ENCODE measurements around the gene PDE4B. TPM values are rescaled to one million over a fixed set of nuclear protein-coding genes. Genes with fewer than 3 reads are reported as not detected.

Gene PDE4B
- total RNA-seq, 3 donors from 2014 or later: 8.0 to 207 (median 54.4) TPM

DNA sequence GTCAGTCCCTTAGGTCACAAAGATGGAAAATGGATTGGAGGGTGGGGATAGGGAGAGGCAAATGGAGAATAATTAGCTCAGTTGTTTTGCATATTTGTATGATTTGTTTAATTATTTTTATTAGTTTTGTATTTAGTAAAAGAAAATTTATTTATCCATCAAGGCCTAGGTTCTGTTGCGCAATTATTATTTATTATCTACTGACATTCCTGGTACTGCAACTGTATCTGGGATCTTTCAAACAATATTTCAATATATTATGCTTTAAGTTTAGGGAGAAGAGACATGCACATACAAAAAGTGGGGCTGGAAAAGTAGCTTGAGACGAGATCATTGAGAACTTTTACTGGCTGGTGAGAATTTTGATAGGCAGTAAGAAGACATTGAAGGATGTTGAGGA is 424.9 kb downstream of the PDE4B start:
- TF ChIP-seq POLR2AphosphoS5 (IDR thresholded peaks at IDR 0.05) (no peak), POLR2A (IDR thresholded peaks at IDR 0.05) (no peak)
- TF ChIP-seq, protein P1, sequence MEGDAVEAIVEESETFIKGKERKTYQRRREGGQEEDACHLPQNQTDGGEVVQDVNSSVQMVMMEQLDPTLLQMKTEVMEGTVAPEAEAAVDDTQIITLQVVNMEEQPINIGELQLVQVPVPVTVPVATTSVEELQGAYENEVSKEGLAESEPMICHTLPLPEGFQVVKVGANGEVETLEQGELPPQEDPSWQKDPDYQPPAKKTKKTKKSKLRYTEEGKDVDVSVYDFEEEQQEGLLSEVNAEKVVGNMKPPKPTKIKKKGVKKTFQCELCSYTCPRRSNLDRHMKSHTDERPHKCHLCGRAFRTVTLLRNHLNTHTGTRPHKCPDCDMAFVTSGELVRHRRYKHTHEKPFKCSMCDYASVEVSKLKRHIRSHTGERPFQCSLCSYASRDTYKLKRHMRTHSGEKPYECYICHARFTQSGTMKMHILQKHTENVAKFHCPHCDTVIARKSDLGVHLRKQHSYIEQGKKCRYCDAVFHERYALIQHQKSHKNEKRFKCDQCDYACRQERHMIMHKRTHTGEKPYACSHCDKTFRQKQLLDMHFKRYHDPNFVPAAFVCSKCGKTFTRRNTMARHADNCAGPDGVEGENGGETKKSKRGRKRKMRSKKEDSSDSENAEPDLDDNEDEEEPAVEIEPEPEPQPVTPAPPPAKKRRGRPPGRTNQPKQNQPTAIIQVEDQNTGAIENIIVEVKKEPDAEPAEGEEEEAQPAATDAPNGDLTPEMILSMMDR (IDR thresholded peaks at IDR 0.05): no peak
- no peaks in the 10 kb centered on the region for H3K9me3 ChIP-seq
- intact Hi-C loops (cut with DNase I; ENCODE audit: low total_unique reads): no loop called here
- H3K36me3 ChIP-seq: no peaks in the 10 kb centered on the region
- DNase-seq (ENCODE audit: low spot score in 2 of 2): no peak
- no peak overlapping the region for H3K4me3 ChIP-seq
- H3K27me3 ChIP-seq: no peaks in the 10 kb centered on the region
- H3K4me1 ChIP-seq: no peaks in the 10 kb centered on the region
- no peak overlapping the region for H3K27ac ChIP-seq

DNA sequence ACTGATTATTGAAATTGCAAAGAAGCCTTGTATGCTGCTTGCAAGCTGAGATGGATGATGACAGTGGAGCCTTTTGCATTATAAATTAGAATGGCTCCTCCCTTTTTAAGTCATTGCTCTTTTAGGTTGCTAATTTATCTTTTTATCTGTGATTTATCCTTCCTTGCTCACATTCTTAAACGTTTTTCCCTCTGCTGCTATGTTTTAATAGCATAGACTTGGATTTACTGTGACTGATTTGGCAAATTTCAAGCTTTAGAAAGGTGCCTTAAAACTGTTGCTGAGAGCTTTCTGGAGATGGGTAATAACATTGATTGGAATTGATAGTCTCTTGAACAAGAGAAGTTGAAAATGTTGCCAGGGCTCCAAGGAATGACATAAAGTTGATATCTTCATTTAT is 427.8 kb downstream of the PDE4B start:
- H3K27ac ChIP-seq: no peak overlapping the region
- no peaks in the 10 kb centered on the region for H3K9me3 ChIP-seq
- no peak for DNase-seq (ENCODE audit: low spot score in 2 of 2)
- H3K27me3 ChIP-seq: no peaks in the 10 kb centered on the region
- no peaks in the 10 kb centered on the region for H3K4me1 ChIP-seq
- TF ChIP-seq POLR2A (IDR thresholded peaks at IDR 0.05): no peak
- intact Hi-C loops (cut with DNase I; ENCODE audit: low total_unique reads): no loop called here
- H3K4me3 ChIP-seq: no peak overlapping the region
- H3K36me3 ChIP-seq: no peaks in the 10 kb centered on the region

DNA sequence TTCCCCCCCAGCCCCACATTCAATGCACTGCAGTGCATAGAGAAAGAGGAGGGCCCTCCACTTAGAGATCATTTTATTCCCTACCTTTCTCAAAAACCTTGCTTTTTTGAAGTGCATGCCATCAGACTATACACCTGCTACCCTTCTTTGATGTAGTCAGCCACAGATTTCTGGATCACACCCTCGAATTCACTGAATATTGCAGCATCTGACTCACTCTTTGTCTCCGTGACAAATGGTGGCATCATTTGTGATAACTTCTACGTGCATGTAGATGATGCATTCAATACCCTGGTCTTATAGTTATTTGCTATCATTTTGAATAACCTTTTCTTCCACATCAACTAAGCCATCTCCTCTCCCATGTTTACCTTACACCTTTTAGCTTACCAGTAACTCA is 431.0 kb downstream of the PDE4B start:
- Histone ChIP-seq H3K4me3 (no peak overlapping the region), H3K27me3 (no peaks in the 10 kb centered on the region), H3K36me3 (no peaks in the 10 kb centered on the region), H3K4me1 (no peaks in the 10 kb centered on the region), H3K27ac (no peak overlapping the region), H3K9me3 (no peaks in the 10 kb centered on the region)
- DNase-seq (ENCODE audit: low spot score in 2 of 2): no peak
- TF ChIP-seq, protein P1 (IDR thresholded peaks at IDR 0.05): no peak
- TF ChIP-seq POLR2A (IDR thresholded peaks at IDR 0.05) (no peak), POLR2AphosphoS5 (IDR thresholded peaks at IDR 0.05) (no peak)
- intact Hi-C loops (cut with DNase I; ENCODE audit: low total_unique reads): no loop called here

DNA sequence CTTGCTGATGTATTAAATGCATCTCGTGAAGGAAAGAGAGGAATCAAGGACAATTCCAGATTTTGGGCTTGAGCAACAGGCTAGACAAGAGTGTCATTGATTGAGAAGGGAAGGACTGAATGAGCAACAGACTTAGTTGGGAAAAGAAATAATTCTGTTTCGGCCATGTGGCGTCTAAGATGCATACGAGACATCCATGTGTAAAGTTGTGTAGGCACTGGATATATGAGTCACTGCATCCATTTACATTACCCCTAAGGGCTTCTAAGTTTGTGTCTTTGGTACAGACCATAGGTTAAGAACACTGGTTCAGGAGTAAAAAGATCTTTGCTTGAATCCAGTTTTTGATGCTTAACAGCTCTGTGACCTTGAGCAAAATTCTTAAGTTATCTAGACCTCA is 434.3 kb downstream of the PDE4B start:
- TF ChIP-seq, protein P1 (IDR thresholded peaks at IDR 0.05): no peak
- no peak for TF ChIP-seq POLR2AphosphoS5 (IDR thresholded peaks at IDR 0.05)
- Histone ChIP-seq H3K4me1 (no peaks in the 10 kb centered on the region), H3K27ac (no peak overlapping the region), H3K36me3 (no peaks in the 10 kb centered on the region), H3K9me3 (no peaks in the 10 kb centered on the region), H3K4me3 (no peak overlapping the region), H3K27me3 (no peaks in the 10 kb centered on the region)
- no peak for DNase-seq (ENCODE audit: low spot score in 2 of 2)
- intact Hi-C loops (cut with DNase I; ENCODE audit: low total_unique reads): no loop called here

DNA sequence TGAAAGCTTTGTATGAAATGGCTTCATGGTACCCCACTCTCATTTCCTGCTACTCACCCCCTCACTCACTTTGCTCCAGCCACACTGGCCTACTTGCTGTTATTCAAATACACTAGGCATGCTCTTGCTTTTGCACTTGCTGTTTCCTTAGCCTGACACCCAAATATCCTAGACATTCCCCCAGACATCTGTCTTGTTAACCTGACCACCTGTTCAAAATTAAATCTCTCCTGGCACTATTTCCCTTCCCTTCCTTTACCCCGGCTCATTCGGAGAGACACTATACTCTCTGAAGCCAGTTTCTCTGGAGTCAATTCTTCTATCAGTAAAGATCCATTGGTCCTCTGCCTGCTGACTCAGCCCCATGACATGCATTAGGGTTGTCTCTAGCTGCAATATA is 435.3 kb downstream of the PDE4B start:
- Histone ChIP-seq H3K4me3 (no peak overlapping the region), H3K36me3 (no peaks in the 10 kb centered on the region), H3K9me3 (no peaks in the 10 kb centered on the region), H3K27me3 (no peaks in the 10 kb centered on the region), H3K4me1 (no peaks in the 10 kb centered on the region), H3K27ac (no peak overlapping the region)
- TF ChIP-seq, protein P1 (IDR thresholded peaks at IDR 0.05): no peak
- TF ChIP-seq POLR2AphosphoS5 (IDR thresholded peaks at IDR 0.05) (no peak), POLR2A (IDR thresholded peaks at IDR 0.05) (no peak)
- intact Hi-C loops (cut with DNase I; ENCODE audit: low total_unique reads): no loop called here
- DNase-seq (ENCODE audit: low spot score in 2 of 2): no peak

DNA sequence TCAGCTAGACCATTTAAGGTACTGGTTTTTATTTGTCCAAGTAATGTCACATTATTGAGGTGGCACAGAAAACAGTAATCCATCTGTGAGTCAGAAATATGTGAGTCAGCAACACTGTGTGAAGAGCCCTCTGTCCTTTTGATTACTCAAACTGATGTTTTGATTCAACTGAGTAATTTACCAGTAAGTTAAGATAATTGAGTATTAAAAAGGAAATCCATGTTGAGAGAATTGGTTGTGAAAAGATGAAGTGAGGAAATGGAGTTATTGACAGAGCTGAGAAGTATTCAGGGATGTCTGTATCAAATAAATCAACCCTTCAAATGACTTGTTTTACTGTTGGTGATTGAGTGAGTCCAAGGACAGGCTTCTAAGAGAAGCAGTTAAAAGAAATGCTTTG is 438.5 kb downstream of the PDE4B start:
- DNase-seq (ENCODE audit: low spot score in 2 of 2): no peak
- H3K27ac ChIP-seq: peak overlapping the region; percentile 20 to 65
- no peak overlapping the region for H3K4me3 ChIP-seq
- H3K9me3 ChIP-seq: no peaks in the 10 kb centered on the region
- intact Hi-C loops (cut with DNase I; ENCODE audit: low total_unique reads): no loop called here
- no peak for TF ChIP-seq POLR2AphosphoS5 (IDR thresholded peaks at IDR 0.05)
- TF ChIP-seq, protein P1 (IDR thresholded peaks at IDR 0.05): no peak
- no peak for TF ChIP-seq POLR2A (IDR thresholded peaks at IDR 0.05)
- H3K27me3 ChIP-seq: no peaks in the 10 kb centered on the region
- no peaks in the 10 kb centered on the region for H3K36me3 ChIP-seq
- no peaks in the 10 kb centered on the region for H3K4me1 ChIP-seq
